IMR-90 (cell line): ENCODE data around the gene UNKL. TPM values are rescaled to one million over a fixed set of nuclear protein-coding genes. Genes with fewer than 3 reads are reported as not detected.

ENCODE experiments used
- ATAC-seq: fragments of 200-7000 bp; cut with Tn5 transposase; 2 replicates; pipeline ENCODE4 v1.9.1; 2020; ENCODE audit warnings: low read depth, mild to moderate bottlenecking, moderate library complexity
- BruUV-seq: library from RNA; stranded (reverse); fragments of 400-500 nt; replicated peaks from 2 replicates; lab custom pipeline; 2021; lab: Mats Ljungman, UMichigan
- CTCF ChIA-PET: fragments of 300-600 bp; formaldehyde crosslinking; extraction: SDS; loops from one replicate; lab custom pipeline; 2021; ENCODE audit warnings: antibody characterized with exemption; lab: Yijun Ruan, JAX
- POLR2A ChIA-PET: fragments of 300-600 bp; sonication (Branson Sonifier 250); formaldehyde crosslinking; loops from one replicate; lab custom pipeline; 2022; ENCODE audit warnings: antibody characterized with exemption; ENCODE audit not compliant: unreplicated experiment; lab: Charles Lee
- DNase-seq: peaks from one replicate; pipeline ENCODE4 v3.0.0; 2013
- H2AFZ ChIP-seq: replicated peaks from 2 replicates; pipeline ENCODE3; 2013; ENCODE audit warnings: low read length, mild to moderate bottlenecking; ENCODE audit not compliant: poor library complexity
- H2AK5ac ChIP-seq: 2 replicates; pipeline ENCODE4 v1.6.1; 2013; ENCODE audit warnings: low read depth, low read length, inconsistent platforms
- H2AK9ac ChIP-seq: replicated peaks from 2 replicates; pipeline ENCODE3; 2013; ENCODE audit warnings: mild to moderate bottlenecking, low read depth, low read length, moderate library complexity; ENCODE audit not compliant: poor library complexity
- H2BK120ac ChIP-seq: 2 replicates; pipeline ENCODE4 v1.6.1; 2013; ENCODE audit warnings: low read depth, low read length, inconsistent platforms
- H2BK15ac ChIP-seq: 3 replicates; pipeline ENCODE4 v1.6.1; 2013; ENCODE audit warnings: low read depth, low read length, inconsistent platforms
- H2BK20ac ChIP-seq: 2 replicates; pipeline ENCODE4 v1.6.1; 2013; ENCODE audit warnings: low read depth, mild to moderate bottlenecking, inconsistent platforms, low read length, moderate library complexity
- H2BK5ac ChIP-seq: 2 replicates; pipeline ENCODE4 v1.6.1; 2013; ENCODE audit warnings: mild to moderate bottlenecking, low read depth, low read length, inconsistent platforms; ENCODE audit not compliant: poor library complexity, severe bottlenecking
- H3K14ac ChIP-seq: replicated peaks from 2 replicates; pipeline ENCODE4 v1.6.1; 2013; ENCODE audit warnings: low read depth, low read length, inconsistent platforms
- H3K18ac ChIP-seq: 2 replicates; pipeline ENCODE4 v1.6.1; 2013; ENCODE audit warnings: low read depth, low read length, control low read depth
- H3K23ac ChIP-seq: 2 replicates; pipeline ENCODE4 v1.6.1; 2013; ENCODE audit warnings: low read depth, low read length, inconsistent platforms
- H3K27ac ChIP-seq: 2 replicates; pipeline ENCODE4 v1.5.1; 2013; ENCODE audit warnings: mild to moderate bottlenecking, control low read depth, low read length; ENCODE audit not compliant: insufficient read depth
- H3K27me3 ChIP-seq: 2 replicates; pipeline ENCODE4 v1.6.1; 2013; ENCODE audit warnings: low read length; ENCODE audit not compliant: control insufficient read depth, insufficient read depth
- H3K36me3 ChIP-seq: 2 replicates; pipeline ENCODE4 v1.6.1; 2013; ENCODE audit warnings: low read length, mixed read lengths; ENCODE audit not compliant: control insufficient read depth, insufficient read depth
- H3K4ac ChIP-seq: 2 replicates; pipeline ENCODE4 v1.6.1; 2013; ENCODE audit warnings: low read depth, low read length, inconsistent platforms
- H3K4me1 ChIP-seq: 2 replicates; pipeline ENCODE4 v1.6.1; 2013; ENCODE audit warnings: low read length, mixed read lengths; ENCODE audit not compliant: control insufficient read depth, insufficient read depth
- H3K4me2 ChIP-seq: 2 replicates; pipeline ENCODE4 v1.6.1; 2013; ENCODE audit warnings: low read depth, mild to moderate bottlenecking, control low read depth, low read length, moderate library complexity
- H3K4me3 ChIP-seq: 2 replicates; pipeline ENCODE4 v1.5.1; 2013; ENCODE audit warnings: low read depth, mild to moderate bottlenecking, control low read depth, low read length, moderate library complexity; ENCODE audit not compliant: insufficient read depth
- H3K56ac ChIP-seq: 2 replicates; pipeline ENCODE4 v1.6.1; 2013; ENCODE audit warnings: low read length, inconsistent platforms; ENCODE audit not compliant: insufficient read depth; ENCODE audit errors: extremely low read depth
- H3K79me1 ChIP-seq, 2 experiments: 2 replicates each; pipeline ENCODE4 v1.6.1; 2013; ENCODE audit warnings: low read length in 2 of 2, inconsistent platforms in 1 of 2, low read depth in 1 of 2
- H3K9ac ChIP-seq: 2 replicates; pipeline ENCODE4 v1.6.1; 2013; ENCODE audit warnings: low read depth, low read length, control low read depth
- H3K9me1 ChIP-seq: 2 replicates; pipeline ENCODE4 v1.6.1; 2013; ENCODE audit warnings: low read length, inconsistent platforms; ENCODE audit not compliant: insufficient read depth
- H3K9me3 ChIP-seq: 2 replicates; pipeline ENCODE4 v1.6.1; 2013; ENCODE audit warnings: low read length; ENCODE audit not compliant: control insufficient read depth, insufficient read depth
- H4K20me1 ChIP-seq: 2 replicates; pipeline ENCODE4 v1.6.1; 2013; ENCODE audit warnings: low read length, inconsistent platforms; ENCODE audit not compliant: insufficient read depth
- H4K5ac ChIP-seq: 2 replicates; pipeline ENCODE4 v1.6.1; 2013; ENCODE audit warnings: mild to moderate bottlenecking, low read depth, low read length, control low read depth
- H4K8ac ChIP-seq, 2 experiments: 2 replicates each; pipeline ENCODE4 v1.6.1; 2013; ENCODE audit warnings: low read depth in 2 of 2, low read length in 2 of 2, control low read depth in 1 of 2, inconsistent platforms in 1 of 2
- H4K91ac ChIP-seq: 2 replicates; pipeline ENCODE4 v1.6.1; 2013; ENCODE audit warnings: low read depth, low read length, inconsistent platforms; ENCODE audit not compliant: insufficient read depth
- CEBPB ChIP-seq: IDR thresholded peaks from 2 replicates; pipeline ENCODE4 v1.6.1; 2012; ENCODE audit warnings: low read depth, low read length, improper control_type of control experiment
- FOS ChIP-seq: fragments of 150-350 bp; IDR thresholded peaks from 2 replicates; pipeline ENCODE4 v1.6.1; 2016; ENCODE audit warnings: low read depth, low read length
- MAFK ChIP-seq: IDR thresholded peaks from 2 replicates; pipeline ENCODE4 v1.6.1; 2012; ENCODE audit warnings: low read depth, low read length, improper control_type of control experiment
- NFE2L2 ChIP-seq: fragments of 150-350 bp; IDR thresholded peaks from 2 replicates; pipeline ENCODE4 v1.6.1; 2016; ENCODE audit warnings: low read depth, mild to moderate bottlenecking, low read length
- POLR2A ChIP-seq: IDR thresholded peaks from 2 replicates; pipeline ENCODE4 v1.6.1; 2012; ENCODE audit warnings: mild to moderate bottlenecking, low read depth, low read length
- RFX5 ChIP-seq: IDR thresholded peaks from 2 replicates; pipeline ENCODE4 v1.8.0; 2012; ENCODE audit warnings: low read depth, mild to moderate bottlenecking, low read length, moderate library complexity
- WGBS, 2 experiments: methylation state at CpG; one replicate each; pipeline versions ENCODE4 v1.1.5 to v1.1.7; 2013; ENCODE audit warnings: missing lambda C conversion rate in 2 of 2; ENCODE audit not compliant: insufficient read length in 1 of 2; ENCODE audit errors: extremely low coverage in 2 of 2; 5-methylcytosine and 5-hydroxymethylcytosine counted together
- dilution Hi-C: fragments of 300-500 bp; cut with HindIII; formaldehyde crosslinking; loops from one replicate; pipeline ENCODE4 v1.14.3; 2018; ENCODE audit warnings: low sequenced_read_pairs; ENCODE audit not compliant: unreplicated experiment
- in situ Hi-C: fragments of 300-500 bp; cut with MboI; formaldehyde crosslinking; loops from 3 replicates; pipeline ENCODE4 v1.14.3; 2019; ENCODE audit warnings: low sequenced_read_pairs, inconsistent platforms, mixed read lengths
- intact Hi-C: fragments of 100-400 bp; cut with micrococcal nuclease; formaldehyde crosslinking; loops from 2 replicates; pipeline ENCODE4 v1.10.0; 2022
- polyA plus RNA-seq, 3 experiments: library from polyadenylated mRNA; depleted of rRNA; stranded (reverse); fragments of >200 nt; gene quantifications; 2 replicates each; pipeline ENCODE4 v1.2.3, GENCODE V29; 2012; ENCODE audit warnings: low replicate concordance in 1 of 3
- total RNA-seq: library from RNA; depleted of rRNA; stranded (reverse); fragments of >200 nt; gene quantifications from 2 replicates; pipeline ENCODE4 v1.2.3, GENCODE V29; 2012
- TF ChIP-seq, protein P1 (sequence below): fragments of 150-350 bp; IDR thresholded peaks from 2 replicates; pipeline ENCODE4 v1.6.1; 2017; ENCODE audit warnings: mild to moderate bottlenecking, antibody characterized with exemption, low read length, low read depth

The UNKL gene
- total and polyA plus RNA-seq, 2 of the 4 experiments (the other 2 are of a cell fraction): 4.1 to 13.3 TPM

DNA sequence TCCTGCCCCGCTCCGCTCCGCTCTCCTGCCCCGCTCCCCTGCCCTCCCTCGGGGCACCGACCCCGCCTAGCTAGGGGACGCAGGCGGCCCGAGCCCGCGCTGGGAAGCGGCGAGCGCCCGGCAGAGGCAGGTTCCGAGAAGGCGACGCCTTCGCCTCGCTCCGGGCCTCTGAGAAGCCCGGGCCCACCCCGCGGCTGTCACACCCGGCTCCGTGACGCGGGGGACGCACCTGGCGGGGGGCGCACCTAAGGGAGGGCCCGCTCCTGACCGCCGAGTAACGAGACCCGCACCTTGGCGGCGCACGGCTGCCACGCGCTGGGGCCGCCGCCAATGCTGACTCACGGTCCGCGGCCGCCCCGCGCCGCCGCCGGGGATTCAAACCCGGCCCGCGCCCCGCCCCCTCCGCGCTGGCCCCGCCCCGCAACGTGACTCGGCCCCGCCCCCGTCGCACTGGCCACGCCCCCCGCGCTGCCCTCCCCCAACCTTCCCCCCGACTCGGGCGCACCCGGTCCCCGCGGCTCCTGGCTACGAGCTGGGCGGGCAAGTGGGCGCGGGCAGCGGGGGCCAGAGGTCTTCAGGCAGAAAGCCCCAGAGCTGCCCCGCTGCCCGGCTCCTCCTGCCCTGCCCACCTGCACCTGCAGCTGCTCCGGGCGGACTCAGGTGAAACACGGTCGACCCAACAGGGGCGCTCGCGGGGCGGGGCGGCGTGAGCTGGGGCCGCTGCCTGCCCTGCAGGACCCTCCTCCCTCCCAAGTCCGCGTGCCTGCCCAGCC is 35.0 kb downstream of the UNKL start (continued):
- TF ChIP-seq POLR2A (peak; percentile 84), MAFK (peak; percentile 35; the same call in 1 of the 2 replicates)

DNA sequence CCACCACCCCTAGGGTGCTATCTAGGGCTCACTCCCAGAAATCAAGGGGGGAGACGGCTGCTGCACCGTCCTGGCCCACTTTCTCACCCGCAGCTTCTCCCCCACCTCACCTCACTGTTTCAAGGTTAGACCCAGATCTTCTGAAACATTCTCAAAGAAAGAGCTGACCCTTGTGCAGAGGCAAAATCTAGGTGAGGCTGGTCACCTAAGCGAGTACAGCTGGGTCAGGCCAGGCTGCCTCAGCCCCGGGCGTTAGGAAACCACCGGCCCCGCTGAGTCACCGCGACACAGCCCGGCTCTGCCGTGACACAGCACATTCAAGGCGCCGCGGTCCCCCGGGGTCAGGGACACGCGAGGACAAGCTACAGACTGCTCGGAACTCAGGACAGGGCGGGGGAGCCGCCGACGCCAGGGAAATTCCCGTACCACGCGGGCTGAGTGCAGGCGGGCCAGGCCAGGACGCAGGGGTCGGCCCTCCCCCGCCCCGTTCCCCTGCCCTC is 35.6 kb downstream of the UNKL start:
- Histone ChIP-seq H3K79me1 (peaks cover 9 to 30% of the 10 kb centered on the region in 2 experiments), H2BK120ac (peak overlapping the region; percentile 68), H3K36me3 (peaks cover 22% of the 10 kb centered on the region), H2BK5ac (peak overlapping the region; percentile 97), H4K5ac (peak overlapping the region; percentile 49; the same call in 1 of the 2 replicates), H3K23ac (peak overlapping the region; percentile 74), H3K9ac (peak overlapping the region; percentile 73), H3K56ac (peak overlapping the region; percentile 66; the same call in 1 of the 2 replicates), H3K9me1 (0 out of 2 replicates have a peak, but pooled peaks cover 6% of the 10 kb centered on the region), H3K18ac (peak overlapping the region; percentile 76; the same call in 1 of the 2 replicates), H4K91ac (peak overlapping the region; percentile 67), H3K9me3 (no peaks in the 10 kb centered on the region), H2BK20ac (peak overlapping the region; percentile 31), H3K4ac (peak overlapping the region; percentile 81), H3K4me3 (peak overlapping the region; percentile 55), H3K14ac (peak overlapping the region; percentile 70), H2AFZ (peak overlapping the region; percentile 92), H4K20me1 (no peaks in the 10 kb centered on the region; the same call in 1 of the 2 replicates), H3K27me3 (no peaks in the 10 kb centered on the region), H4K8ac (peak overlapping the region; percentile 57 to 87; a peak in 3 of 4 replicates), H3K4me1 (peaks cover 11% of the 10 kb centered on the region), H2BK15ac (peak overlapping the region; percentile 89; the same call in 2 of the 3 replicates), H2AK9ac (peak overlapping the region; percentile 96), H3K4me2 (peak overlapping the region; percentile 87), H3K27ac (peak overlapping the region; percentile 87), H2AK5ac (peak overlapping the region; percentile 94)
- ATAC-seq (peak; percentile 74), DNase-seq (peak; percentile 74)
- ChIA-PET CTCF (no interaction called here), POLR2A (no interaction called here)
- in situ Hi-C loops: no loop called here
- dilution Hi-C loops: no loop called here
- BruUV-seq: no TSS peak
- intact Hi-C loops: no loop called here
- TF ChIP-seq POLR2A (no peak), FOS (peak; percentile 88), NFE2L2 (peak; percentile 98), RFX5 (no peak), MAFK (peak; percentile 78), CEBPB (peak; percentile 81)
- TF ChIP-seq, protein P1, sequence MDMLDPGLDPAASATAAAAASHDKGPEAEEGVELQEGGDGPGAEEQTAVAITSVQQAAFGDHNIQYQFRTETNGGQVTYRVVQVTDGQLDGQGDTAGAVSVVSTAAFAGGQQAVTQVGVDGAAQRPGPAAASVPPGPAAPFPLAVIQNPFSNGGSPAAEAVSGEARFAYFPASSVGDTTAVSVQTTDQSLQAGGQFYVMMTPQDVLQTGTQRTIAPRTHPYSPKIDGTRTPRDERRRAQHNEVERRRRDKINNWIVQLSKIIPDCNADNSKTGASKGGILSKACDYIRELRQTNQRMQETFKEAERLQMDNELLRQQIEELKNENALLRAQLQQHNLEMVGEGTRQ: peak; percentile 21; the same call in 1 of the 2 replicates
- 3% methylated on average over 13 of the region's 31 CpGs; no CpG with 5 or more reads in 1 of the 2 experiments for WGBS, 2 experiments
